Measurements from ENCODE around the gene UNC5B. TPM values are rescaled to one million over a fixed set of nuclear protein-coding genes. Genes with fewer than 3 reads are reported as not detected.

The UNC5B gene
- total RNA-seq, 2 experiments from 2014 or later, result 0.07 TPM

- no peak for TF ChIP-seq CTCF (IDR thresholded peaks at IDR 0.05)
- H3K27ac Mint-ChIP-seq, result no peak overlapping the region
- ChIA-PET CTCF (no interaction called here), POLR2A (no interaction called here)
- intact Hi-C loops (cut with micrococcal nuclease), result no loop called here
- no peaks in the 10 kb centered on the region for H3K36me3 Mint-ChIP-seq (ENCODE audit: low read depth)
- H3K4me1 Mint-ChIP-seq (ENCODE audit: low read depth), result no peaks in the 10 kb centered on the region
- ATAC-seq (peak; percentile 10), DNase-seq (no peak)
- H3K27me3 Mint-ChIP-seq, result peaks cover 3% of the 10 kb centered on the region
- H3K4me3 Mint-ChIP-seq, result no peak overlapping the region
- H3K9me3 Mint-ChIP-seq, result no peaks in the 10 kb centered on the region
Observed at GRCh38 chr10:71253981-71254818, 41.8 kb downstream of the UNC5B start.

- ATAC-seq (no peak), DNase-seq (no peak)
- H3K27me3 Mint-ChIP-seq, result peaks cover 3% of the 10 kb centered on the region
- intact Hi-C loops (cut with micrococcal nuclease), result no loop called here
- no peaks in the 10 kb centered on the region for H3K9me3 Mint-ChIP-seq
- no peak for TF ChIP-seq CTCF (IDR thresholded peaks at IDR 0.05)
- H3K4me3 Mint-ChIP-seq, result no peak overlapping the region
- ChIA-PET POLR2A (no interaction called here), CTCF (interaction anchor here (0.8 to 1.5 kb wide), 2 partner anchors 19 to 315 kb away, joined by 3 to 4 read pairs; no protein-coding TSS in a partner anchor)
- no peaks in the 10 kb centered on the region for H3K4me1 Mint-ChIP-seq (ENCODE audit: low read depth)
- H3K36me3 Mint-ChIP-seq (ENCODE audit: low read depth), result no peaks in the 10 kb centered on the region
- no peak overlapping the region for H3K27ac Mint-ChIP-seq
Observed at GRCh38 chr10:71254834-71255549, 42.6 kb downstream of the UNC5B start.

- intact Hi-C loops (cut with micrococcal nuclease), result no loop called here
- ChIA-PET CTCF (interaction anchor here (0.8 to 1.5 kb wide), 2 partner anchors 19 to 314 kb away, joined by 3 to 4 read pairs; no protein-coding TSS in a partner anchor), POLR2A (no interaction called here)
- Mint-ChIP-seq H3K36me3 (ENCODE audit: low read depth) (no peaks in the 10 kb centered on the region), H3K27me3 (peaks cover 3% of the 10 kb centered on the region), H3K4me1 (ENCODE audit: low read depth) (no peaks in the 10 kb centered on the region), H3K27ac (no peak overlapping the region), H3K4me3 (no peak overlapping the region), H3K9me3 (no peaks in the 10 kb centered on the region)
- no peak for DNase-seq
- no peak for TF ChIP-seq CTCF (IDR thresholded peaks at IDR 0.05)
- no peak for ATAC-seq
Observed at GRCh38 chr10:71255550-71255807, 43.1 kb downstream of the UNC5B start.

GRCh38 chr10:71255808-71256660, 43.7 kb downstream of the UNC5B start:
- no peak for TF ChIP-seq CTCF (IDR thresholded peaks at IDR 0.05)
- intact Hi-C loops (cut with micrococcal nuclease), result no loop called here
- ChIA-PET POLR2A (no interaction called here), CTCF (interaction anchor here (0.8 to 1.6 kb wide), 3 partner anchors 14 to 314 kb away, joined by 3 to 6 read pairs (median 4); no protein-coding TSS in a partner anchor)
- Mint-ChIP-seq H3K27me3 (peaks cover 3% of the 10 kb centered on the region), H3K9me3 (no peaks in the 10 kb centered on the region), H3K4me3 (no peak overlapping the region), H3K27ac (no peak overlapping the region), H3K36me3 (ENCODE audit: low read depth) (no peaks in the 10 kb centered on the region), H3K4me1 (ENCODE audit: low read depth) (no peaks in the 10 kb centered on the region)
- DNase-seq (no peak), ATAC-seq (no peak)
